ENCODE measurements around the gene HSF5.
A peak's percentile ranks its signal among the peaks of the same experiment; 100 is the strongest.

HSF5 gene, protein sequence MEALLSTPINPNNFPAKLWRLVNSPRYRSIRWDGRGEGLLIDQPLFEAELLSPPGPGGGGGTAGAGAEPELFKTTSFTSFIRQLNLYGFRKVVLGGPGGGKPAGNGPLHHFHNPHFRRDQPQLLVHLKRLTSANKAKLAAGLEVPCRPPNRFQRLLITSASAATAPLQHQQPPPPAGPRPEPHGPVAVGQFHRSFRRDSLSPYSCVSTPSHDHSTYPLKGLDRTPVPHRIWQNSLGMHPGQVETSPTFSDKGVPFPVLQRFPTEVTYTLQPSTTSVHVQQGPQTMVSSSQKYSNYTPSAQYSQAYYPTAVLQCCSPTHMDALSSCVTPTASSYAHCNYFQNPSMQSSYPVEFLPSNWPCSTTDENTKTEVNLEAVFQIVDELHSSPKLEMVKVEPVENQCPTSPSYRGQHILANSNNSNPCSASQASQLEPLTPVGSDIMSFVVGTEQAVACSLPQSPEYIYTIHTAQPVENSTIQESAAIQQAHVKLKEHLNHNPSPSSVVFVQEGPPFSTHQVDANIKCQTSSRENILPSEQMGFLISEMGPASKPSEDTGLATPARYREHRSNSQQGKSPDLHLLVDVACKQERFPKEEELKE

DNA sequence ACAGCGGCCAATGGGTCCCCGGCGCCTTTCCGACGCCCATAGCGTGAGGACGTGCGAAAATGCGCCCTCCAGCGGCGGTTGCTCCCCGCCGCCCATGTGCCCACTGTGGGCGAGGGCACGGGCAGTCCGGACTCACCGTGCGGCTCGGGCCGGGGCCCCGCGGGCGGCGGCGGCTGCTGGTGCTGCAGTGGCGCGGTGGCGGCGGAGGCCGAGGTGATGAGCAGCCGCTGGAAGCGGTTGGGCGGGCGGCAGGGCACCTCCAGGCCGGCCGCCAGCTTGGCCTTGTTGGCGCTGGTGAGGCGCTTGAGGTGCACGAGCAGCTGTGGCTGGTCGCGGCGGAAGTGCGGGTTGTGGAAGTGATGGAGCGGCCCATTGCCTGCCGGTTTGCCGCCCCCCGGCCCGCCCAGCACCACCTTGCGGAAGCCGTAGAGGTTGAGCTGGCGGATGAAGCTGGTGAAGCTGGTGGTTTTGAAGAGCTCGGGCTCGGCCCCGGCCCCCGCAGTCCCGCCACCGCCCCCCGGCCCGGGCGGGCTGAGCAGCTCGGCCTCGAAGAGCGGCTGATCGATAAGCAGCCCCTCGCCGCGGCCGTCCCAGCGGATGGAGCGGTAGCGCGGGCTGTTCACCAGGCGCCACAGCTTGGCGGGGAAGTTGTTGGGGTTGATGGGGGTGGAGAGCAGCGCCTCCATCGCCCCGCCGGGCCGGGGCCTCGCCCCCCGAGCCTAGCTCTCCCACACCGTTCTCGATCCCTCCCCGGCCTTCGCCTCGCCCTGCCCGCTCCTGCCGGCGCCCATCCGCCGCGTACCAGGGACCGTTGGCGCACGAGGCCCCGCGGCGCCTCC lies at the start of gene HSF5:
Gene HSF5, minus strand, starts transcription at position 820 of the 839 bp plus-strand sequence. Its CDS starts 134 bp downstream, at position 686.
- DNase-seq (ENCODE audit: low spot score), result no peak

DNA sequence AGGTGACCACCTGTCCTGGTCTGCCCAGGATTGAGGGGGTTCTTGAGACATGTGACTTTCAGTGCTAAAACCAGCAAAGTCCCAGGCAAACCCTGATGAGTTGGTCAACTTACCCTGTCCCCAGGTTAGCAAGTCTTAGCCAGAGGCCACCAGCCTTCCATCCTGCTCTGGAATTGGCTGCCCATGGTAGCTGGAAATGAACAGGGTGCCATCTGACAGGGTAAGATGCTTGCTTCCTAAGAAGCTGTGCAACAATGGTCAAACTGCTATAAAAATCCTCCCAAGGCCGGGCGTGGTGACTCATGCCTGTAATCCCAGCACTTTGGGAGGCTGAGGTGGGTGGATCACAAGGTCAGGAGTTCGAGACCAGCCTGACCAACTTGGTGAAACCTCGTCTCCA lies 49.1 kb upstream of the HSF5 start:
- no peak for DNase-seq (ENCODE audit: low spot score)

DNA sequence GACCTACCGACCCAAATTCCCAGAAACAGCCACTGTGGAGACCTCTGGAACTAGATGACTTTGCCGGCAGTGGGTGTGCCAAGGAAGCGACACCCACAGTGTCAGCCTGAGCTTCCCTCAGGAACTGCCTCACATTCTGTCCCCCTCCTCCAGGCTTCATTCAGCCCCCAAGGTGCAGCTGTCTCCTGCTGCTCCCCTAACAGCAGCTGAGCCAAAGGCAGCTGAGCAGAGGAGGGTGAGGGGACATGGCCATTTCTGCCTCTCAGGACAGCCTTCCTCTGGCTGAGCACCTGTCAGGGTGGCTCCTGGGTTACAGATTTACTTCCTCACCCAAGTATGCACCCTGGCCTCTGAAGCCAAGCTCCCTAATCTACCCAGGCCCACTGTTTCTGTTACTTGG lies 48.3 kb upstream of the HSF5 start:
- DNase-seq (ENCODE audit: low spot score), result no peak

DNA sequence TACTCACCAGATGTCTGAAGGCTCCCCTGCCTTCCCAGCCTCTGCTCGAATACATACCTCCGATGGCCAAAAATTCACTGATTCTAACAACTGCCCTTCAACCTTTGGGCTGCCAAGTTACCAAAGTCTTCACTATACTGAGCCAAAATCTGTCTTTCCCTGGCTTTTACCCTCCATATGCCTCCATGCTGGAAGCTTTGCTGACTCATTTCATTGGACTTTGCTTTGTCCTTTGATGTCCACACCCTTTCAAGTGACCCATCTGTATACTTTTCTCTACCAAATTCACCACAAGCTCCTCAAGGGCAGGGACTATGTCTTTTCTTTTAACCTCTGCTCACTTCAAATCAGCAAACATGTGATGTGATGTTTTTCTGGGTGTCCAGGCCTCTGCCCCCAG lies 47.2 kb upstream of the HSF5 start:
- peak; percentile 54 for DNase-seq (ENCODE audit: low spot score)

DNA sequence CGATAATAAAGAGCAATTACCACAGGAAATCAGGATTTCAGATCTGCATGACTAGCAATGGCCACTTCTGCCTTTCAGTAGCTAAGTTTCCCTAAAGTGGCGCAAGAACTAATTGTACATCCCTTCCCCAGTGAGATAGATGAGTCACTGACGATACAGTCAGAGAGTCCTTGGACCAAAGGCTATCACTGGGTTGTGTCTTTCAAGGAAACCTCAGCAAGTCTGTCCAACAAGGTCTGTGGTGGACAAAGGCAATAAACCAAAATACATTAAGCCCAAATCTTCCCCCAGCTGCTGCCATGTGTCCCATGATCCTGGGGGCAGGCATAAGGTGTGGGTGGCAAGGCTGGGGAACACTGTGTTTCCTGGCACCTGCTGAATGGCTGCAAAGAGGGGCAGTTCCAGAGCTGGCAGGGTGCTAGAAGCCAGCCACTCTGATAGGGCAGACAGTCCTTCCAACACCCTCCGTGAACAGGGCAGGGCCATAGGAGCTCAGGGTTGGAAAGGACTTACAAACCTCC lies 46.8 kb upstream of the HSF5 start:
- peak; percentile 69 for DNase-seq (ENCODE audit: low spot score)

DNA sequence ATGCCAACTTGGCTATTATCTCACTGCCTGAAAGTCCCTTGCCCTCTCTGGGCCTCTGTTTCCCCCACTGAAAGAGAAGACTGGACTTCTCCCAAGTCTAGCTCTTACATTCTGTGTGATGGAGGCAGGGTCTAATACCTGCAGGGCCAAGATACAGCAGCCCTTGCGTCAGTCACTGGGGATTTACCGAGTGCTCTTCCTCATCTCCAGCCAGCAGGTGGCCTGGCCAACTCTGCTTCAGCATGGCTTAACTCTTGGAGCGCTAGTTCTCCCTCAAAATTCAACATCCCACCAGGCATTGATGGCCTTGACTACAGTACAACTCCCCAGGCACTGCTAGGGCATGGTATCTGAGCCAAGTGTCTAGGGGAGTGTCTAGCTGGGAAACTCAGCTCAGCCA lies 46.1 kb upstream of the HSF5 start:
- DNase-seq (ENCODE audit: low spot score), result no peak

DNA sequence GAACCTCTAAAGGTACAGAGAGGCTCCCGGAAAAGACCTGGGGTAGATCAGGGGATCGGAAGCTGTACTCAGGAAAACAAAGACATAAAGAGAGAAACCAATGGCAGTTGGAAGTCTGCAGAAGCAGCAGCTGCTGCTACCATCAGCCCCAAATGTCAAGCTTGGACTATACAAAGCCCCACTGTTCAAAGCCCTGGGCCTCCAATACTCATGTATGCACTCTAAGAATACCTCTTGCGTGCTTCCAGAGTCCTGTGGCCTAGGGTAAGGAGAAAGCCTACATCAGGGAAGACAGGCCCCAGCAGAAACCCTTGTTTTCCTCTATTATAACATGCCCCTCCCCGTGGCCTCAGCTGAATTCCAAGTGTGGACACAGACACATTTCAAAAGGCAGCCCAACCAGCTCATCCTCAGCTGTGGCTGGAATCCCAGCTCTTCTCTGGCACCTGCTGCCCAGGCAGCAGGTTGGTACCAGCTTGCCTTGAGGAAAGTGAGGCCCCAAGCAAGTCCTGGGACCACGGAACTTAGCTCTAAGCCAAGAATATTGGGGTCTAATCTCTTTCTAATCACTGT lies 45.5 kb upstream of the HSF5 start:
- DNase-seq (ENCODE audit: low spot score), result no peak

DNA sequence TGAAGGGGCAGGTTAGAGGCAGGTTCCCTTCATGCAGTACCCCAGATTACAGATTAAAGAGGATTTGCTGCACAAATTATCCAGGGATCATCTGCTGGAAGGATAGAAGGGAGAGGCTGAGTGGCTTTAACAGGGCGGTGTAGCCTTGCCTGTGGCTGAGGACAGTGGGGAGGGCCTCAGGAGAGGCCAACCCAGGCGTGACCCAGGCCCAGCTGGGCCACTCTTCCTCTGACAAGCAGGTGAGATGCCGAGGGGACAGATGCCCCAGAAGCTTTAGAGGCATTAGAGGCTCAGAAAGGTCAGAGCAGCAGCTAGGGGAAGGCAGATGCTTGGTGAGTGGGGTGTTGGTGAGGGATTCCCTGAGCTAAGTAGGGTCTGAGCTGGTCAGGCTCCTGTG lies 44.3 kb upstream of the HSF5 start:
- DNase-seq (ENCODE audit: low spot score), result no peak

DNA sequence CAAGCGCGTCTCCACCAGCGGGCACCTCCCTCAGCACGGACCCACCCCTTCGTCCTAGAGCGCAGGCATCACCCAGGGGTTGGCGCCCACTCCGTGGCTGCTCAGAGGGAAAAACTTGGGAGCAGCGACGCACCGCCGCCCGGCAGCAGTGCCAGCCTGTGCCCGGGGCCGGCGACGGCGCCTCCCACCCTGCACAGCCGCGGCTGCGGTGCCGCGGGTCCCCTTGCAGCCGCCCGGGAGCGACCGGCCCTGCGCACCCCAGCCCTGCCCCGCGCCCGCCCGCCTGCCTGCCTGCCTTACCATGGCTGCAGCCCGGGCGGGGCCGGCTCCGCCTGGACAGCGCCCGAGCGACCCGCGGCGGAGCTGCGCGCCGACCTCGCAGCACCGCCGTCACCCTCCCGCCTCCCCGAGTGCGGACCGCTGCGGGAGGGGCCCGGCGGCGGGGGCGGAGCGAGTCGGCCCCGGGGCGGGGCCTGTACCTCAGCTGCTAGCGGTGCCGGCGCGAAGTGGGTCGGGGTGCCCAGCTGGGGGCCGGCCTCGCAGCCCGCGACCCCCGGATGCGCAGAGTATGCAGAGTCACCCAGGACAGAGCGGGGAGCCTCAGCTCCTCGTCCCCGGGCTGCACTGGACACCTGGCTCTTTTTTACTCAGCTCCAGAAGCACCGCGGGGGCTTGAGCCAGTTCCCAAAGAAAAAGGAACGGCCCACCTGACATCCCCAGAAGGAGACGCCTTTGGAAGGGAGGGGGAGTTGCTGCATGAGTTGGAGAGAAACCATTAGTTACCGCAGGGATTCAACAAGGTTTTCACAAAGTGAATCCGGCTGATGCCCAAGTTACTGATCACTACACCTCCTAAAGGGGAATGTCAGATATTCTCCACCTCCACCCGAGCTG lies 43.7 kb upstream of the HSF5 start:
- peak; percentile 85 for DNase-seq (ENCODE audit: low spot score)

DNA sequence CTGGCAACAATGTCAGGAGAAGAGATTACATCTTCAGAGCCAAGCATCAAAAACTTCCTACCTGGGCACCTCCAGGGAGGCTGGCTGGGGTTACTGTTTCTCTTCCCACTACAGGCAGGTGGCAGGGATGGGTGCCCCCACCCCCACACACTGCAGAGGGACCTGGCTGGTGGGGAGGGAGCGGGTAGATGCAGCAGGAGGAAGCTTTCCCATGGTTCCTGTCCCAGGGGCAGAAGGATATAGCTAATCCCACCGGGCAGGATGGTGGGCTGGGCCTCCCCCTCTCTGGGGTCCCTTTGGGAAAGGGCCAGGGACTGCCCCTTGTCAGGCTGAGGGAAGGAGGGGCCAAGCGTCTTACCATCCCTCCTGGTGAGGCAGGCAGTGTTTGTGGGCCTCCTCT lies 42.9 kb upstream of the HSF5 start:
- no peak for DNase-seq (ENCODE audit: low spot score)

DNA sequence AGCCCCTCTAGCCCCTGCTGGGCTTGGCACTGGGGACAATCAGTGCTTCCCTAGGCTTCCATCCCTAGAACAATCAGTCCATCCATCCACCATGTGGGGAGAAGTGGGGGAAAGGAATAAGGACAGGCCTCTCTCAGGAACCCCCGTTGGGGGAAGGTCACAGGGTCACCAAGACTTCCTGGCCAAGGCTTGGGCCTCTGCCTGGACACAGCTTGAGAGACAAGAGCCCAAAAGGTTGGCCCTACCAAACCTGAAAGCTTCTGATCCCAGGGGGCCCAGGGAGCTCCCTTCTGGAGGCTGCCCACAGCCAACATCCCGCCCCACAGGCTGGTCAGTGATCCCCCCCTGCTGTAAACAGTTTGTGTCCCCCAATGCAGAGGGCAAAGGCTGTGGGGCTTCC lies 42.4 kb upstream of the HSF5 start:
- DNase-seq (ENCODE audit: low spot score), result no peak

DNA sequence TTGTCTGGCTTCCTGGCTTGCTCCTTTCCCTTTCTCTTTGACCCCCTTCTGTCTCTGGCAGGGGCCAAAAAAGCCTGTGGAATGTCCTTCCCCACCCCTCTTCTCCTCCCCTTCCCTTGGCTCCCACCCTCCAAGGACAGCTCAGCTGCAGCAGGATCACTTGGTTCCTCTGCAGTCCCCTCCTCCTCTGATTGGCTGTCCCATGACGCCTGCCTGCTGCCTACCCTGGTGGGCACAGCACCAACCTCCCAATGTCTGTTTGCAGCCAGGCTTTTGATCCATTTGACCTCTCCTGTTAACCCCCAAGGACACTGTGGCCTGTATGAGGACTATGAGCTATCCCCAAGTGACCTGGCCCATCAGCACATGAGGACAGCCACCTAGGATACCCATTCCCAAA lies 41.1 kb upstream of the HSF5 start:
- no peak for DNase-seq (ENCODE audit: low spot score)

DNA sequence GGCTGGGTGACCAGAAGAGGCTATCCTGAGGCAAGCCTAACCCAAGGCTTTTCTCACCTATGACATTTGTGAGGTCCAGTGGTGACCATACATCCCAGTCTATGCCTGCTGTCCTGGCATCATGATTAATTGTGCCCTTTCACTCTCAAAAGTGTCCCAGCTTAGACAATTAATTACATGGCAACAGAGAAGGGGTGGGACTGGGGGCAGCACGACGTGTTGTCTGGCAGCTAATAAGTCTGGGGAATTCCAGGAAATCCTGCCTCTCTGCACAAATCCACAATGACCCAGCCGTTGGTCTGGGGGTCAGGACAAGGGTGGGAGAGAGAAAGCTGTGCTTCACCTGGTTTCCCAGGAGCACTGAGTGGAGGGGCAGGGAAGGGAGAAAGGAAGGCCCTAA lies 40.2 kb upstream of the HSF5 start:
- DNase-seq (ENCODE audit: low spot score), result no peak

DNA sequence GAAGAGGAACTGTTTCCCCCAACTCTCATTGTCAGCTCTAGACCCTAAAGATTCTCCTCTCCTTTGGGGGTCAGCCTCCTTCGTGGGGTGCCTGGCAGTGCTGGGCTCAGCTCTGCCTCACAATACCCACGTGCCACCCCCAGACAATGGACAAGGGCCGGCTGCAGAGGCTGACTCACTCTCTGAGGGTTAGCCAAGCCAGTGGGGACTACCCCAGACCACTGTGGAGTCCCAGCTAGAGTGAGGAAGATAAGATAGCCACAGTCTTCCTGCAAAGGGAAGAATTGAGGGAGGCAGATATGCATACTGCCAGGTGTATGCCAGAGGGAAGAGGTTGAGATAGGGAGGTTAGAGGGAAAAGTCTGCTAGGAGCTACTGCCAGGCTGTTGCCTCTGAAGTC lies 39.7 kb upstream of the HSF5 start:
- peak; percentile 29 for DNase-seq (ENCODE audit: low spot score)

DNA sequence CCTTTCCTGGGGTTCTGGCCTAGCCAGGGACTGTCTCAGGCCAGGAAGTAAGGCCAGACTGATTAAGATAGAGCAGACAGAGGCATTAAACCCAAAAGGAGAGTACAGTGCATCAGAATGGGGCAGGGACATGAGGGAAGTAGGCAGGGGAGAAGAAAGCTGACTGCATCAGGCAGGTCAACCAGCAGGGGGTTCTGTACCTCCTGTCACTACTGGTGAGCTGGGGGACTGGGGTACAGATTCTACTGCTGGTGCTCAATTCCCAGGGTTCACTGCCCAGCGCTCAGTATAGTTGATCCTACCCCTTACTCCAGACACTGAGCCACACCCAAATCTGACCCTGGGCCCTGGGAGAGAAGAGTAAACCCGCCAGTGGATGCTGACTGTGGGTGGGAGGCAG lies 39.1 kb upstream of the HSF5 start:
- no peak for DNase-seq (ENCODE audit: low spot score)

DNA sequence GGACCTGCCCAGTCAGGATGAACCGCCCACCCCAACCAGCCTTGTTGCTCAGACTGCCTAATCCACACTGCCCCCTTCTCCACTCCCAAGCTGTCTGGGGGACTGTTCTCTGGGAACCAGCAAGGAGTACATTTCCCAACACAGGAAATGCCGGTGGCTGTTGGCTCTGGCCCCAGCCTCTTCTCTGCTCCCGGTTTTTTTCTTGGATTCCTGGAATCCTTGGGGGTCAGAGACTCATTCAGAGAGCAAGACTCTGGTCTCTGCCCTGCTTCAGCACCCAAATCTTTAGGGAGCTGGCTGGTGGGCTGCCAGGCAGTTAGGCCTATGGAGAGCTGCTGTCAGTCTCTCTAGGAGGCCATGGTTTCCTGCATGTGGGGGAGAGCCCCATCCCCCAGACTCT lies 37.0 kb upstream of the HSF5 start:
- DNase-seq (ENCODE audit: low spot score), result peak; percentile 84

DNA sequence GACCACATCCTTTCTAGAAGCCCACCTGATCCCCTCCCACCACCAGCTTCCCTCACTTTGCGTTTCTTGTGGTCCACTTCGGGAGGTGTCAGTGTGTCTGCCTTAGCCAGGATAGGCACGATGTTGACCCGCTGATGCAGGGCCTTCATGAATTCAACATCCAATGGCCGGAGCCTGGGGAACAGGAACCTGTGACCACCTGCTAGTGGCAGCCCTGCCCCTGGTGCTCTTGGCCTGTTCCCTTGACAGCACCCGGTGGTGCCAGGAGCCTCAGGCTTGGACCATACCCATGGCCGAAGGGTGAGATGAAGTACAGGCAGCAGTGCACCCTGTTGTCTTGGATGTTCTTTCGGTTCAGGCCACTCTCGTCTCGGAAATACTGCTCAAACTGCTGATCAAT lies 33.5 kb upstream of the HSF5 start:
- DNase-seq (ENCODE audit: low spot score), result no peak

DNA sequence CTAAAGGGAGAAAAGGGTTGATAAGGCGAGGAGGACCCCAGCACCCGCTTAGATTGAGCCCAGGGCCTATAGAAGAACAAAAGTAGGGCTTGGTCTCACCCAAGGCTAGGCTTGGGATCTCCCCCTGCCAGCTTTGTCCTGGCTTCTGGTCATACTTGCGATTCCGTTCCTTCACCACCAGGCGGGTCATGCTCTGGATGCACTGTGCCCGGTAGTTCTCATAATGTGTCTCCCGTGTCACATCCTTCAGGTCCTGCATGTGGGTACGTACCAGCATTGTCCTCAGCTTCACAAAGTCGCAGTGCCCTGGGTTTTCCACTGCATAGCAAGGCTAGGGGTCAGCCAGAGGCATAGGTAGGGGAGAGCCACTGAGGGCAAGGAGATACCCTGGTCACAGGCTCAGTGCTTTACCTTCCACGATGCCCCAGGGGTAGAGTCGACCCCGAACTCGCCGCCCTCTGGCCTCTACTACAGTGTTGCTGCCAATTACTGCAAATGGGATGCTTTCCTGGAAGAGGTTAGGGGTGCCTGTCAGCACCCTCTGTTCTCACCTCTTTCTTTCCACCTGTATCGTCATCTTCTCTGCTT lies 32.7 kb upstream of the HSF5 start:
- DNase-seq (ENCODE audit: low spot score), result no peak

DNA sequence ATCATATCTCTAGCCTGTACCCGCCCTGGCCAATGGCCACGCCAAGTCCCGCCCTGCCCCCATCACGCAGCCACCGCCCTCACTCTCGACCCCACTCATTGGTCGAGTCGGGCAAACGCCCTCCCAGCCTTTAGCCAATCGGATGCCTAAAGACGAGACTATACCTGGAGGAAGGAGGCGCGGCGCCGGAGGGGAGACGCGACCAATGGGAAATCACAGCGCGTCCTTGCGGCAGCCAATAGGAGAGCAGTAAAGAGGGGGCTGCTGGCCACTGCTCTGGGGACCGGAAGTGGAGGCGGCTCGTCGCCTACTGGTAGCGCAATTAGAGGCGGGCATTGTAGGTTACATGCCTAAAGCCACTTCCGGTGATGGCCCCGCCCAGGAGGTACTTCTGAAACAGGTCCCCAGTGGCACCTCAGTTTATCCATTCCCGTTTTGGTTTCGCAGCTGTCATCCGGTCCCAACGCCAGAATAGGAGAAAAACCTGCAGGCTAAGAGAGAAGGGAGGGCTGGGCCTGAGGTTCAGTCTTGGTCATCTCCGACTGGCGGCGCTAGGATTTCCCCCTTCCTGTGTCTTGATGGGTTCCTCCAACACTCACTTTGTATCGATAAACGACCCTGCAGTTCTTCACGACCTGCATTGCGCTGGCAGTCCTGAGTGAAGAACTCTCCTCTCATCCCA lies 29.9 kb upstream of the HSF5 start:
- DNase-seq (ENCODE audit: low spot score), result peak; percentile 98

DNA sequence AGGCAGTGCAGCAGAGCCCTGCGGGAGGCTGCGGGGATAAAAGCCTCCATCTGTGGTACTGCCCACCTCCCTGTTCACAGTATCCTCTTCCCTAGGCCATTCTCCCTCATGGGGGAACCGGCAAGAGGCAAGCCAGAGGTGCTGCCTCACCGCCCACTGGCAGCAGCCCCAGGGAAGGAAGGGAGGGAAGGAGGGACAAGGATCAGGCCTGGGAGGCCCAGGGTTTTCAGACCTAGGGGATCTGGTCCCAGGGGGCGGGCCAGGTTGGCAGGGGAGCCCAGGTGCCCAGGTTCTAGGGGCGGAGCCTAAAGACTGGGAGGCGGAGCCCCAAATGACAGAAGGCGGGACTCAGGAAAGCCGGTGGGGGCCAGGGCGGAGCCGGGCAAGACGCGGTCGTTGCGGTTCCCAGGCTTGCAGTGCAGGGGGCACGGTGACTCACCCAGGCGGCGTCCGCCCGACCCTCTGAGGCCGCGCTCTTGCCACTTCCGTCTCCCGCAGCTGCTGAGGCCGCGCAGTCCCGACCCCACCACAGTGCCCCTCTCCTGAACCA lies 29.2 kb upstream of the HSF5 start:
- DNase-seq (ENCODE audit: low spot score), result no peak
